GM12891 (cell line): Measurements from ENCODE around the gene CD24.

Experiments used
- POLR2A ChIP-seq: IDR thresholded peaks from 2 replicates; pipeline ENCODE4 v1.6.1; 2011; ENCODE audit warnings: low read depth, low read length, control low read depth
- POLR2AphosphoS5 ChIP-seq: IDR thresholded peaks from 2 replicates; pipeline ENCODE4 v1.6.1; 2011; ENCODE audit warnings: low read depth, low read length, control low read depth
- TAF1 ChIP-seq: IDR thresholded peaks from 2 replicates; pipeline ENCODE4 v1.6.1; 2011; ENCODE audit warnings: low read depth, low read length, control low read depth

- TF ChIP-seq POLR2AphosphoS5 = no peak
- no peak for TF ChIP-seq POLR2A
- TF ChIP-seq TAF1 = no peak
Measured at GRCh38 chr6:106974336-106974998, at the start of gene CD24.
